Breast epithelium (tissue), 3 donors: ENCODE data around the gene ATOX1.

Source experiments
- POLR2A ChIP-seq: fragments of 450-650 bp; IDR thresholded peaks from one replicate; pipeline ENCODE4 v1.6.1; 2016; ENCODE audit warnings: antibody characterized with exemption, mild to moderate bottlenecking, moderate library complexity
- POLR2AphosphoS5 ChIP-seq, 3 donors: sonication (generic); formaldehyde crosslinking; IDR thresholded peaks; one replicate each; pipeline ENCODE4 v1.6.1; 2017; ENCODE audit warnings: antibody characterized with exemption in 3 of 3
- TF ChIP-seq, protein P1 (sequence below), 3 donors: fragments of 450-650 bp; IDR thresholded peaks; one replicate each; pipeline ENCODE4 v1.5.1; 2016 to 2017; ENCODE audit warnings: antibody characterized with exemption in 3 of 3, mild to moderate bottlenecking in 3 of 3, moderate library complexity in 3 of 3

DNA sequence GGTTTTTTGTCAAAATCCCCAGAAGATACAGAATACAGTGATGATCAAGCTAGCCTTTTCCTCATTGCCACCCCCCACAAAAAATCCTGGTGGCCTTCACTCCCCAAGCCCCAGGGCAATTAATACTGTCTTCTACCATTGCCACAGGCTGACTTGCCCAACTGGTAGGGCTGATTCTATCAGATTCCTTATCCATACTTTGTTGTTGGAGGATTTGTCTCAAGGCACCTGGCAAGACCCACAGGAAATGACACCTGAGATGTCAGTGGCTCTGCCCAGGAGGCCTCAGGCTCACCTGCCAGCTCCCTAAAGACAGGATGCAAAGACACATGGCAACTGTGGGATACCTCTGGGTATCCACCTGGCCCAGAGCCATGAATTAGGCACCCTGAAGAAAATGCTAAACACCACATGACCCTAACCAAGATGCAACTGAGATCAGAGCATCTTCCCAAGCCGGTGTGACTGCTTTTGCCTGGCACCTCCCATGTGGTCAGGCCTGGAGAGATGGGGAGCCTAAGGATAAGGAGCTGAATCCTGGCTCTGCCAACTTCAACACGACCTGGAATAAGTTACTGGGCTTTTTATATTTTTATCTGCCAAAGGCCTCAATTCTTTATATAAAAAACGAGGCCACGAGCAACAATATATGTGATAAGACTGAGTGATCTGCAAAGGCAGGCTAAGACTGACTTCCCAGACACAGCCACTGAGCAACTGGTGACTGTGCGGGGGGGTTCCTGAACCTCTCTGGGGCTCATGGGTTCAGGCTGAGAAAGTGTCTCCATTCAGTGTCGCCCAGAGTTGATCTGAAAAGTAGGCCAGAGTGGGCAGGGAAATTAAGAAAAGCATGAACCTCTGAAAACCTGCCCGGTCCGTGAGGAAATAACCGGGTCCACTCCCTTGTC, 944 bp downstream of the ATOX1 start:
- TF ChIP-seq, protein P1, sequence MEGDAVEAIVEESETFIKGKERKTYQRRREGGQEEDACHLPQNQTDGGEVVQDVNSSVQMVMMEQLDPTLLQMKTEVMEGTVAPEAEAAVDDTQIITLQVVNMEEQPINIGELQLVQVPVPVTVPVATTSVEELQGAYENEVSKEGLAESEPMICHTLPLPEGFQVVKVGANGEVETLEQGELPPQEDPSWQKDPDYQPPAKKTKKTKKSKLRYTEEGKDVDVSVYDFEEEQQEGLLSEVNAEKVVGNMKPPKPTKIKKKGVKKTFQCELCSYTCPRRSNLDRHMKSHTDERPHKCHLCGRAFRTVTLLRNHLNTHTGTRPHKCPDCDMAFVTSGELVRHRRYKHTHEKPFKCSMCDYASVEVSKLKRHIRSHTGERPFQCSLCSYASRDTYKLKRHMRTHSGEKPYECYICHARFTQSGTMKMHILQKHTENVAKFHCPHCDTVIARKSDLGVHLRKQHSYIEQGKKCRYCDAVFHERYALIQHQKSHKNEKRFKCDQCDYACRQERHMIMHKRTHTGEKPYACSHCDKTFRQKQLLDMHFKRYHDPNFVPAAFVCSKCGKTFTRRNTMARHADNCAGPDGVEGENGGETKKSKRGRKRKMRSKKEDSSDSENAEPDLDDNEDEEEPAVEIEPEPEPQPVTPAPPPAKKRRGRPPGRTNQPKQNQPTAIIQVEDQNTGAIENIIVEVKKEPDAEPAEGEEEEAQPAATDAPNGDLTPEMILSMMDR (IDR thresholded peaks at IDR 0.05) = no peak
- TF ChIP-seq POLR2A (no peak), POLR2AphosphoS5 (IDR thresholded peaks at IDR 0.05) (no peak)
